ENCODE measurements around the gene CLASP2. TPM values are rescaled to one million over a fixed set of nuclear protein-coding genes. Genes with fewer than 3 reads are reported as not detected.
A peak's percentile ranks its signal among the peaks of the same experiment; 100 is the strongest.

The CLASP2 gene
- total RNA-seq, 2 donors from 2014 or later: 65.0 to 74.8 TPM

DNA sequence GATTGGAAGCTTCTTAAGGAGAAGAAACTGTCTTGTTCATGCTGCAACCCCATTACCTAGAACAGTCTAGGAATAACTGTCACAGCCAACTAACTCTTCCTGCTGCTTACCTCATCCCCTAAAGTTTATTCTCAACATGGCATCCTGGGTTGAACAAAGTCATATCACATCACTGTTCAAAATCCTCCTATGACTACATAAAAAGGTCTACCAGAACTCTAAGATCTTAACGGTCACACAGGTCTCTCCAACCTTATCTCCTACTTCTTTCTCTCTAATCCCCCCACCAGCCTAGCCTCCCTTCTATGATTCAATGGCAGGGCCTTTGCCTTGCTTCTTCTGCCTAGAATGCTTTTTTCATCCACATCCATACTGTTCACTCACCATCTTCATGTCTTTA lies 69.3 kb downstream of the CLASP2 start:
- Histone ChIP-seq H3K9ac (ENCODE audit: extremely low read depth, low read length, poor library complexity, severe bottlenecking) (no peak overlapping the region), H3K9me3 (ENCODE audit: control insufficient read depth, low read length) (no peaks in the 10 kb centered on the region), H3K27ac (ENCODE audit: low read depth, low read length) (no peak overlapping the region), H3K36me3 (ENCODE audit: control insufficient read depth, insufficient read depth, low read length) (peaks cover 13% of the 10 kb centered on the region), H3K4me3 (ENCODE audit: low read length) (no peak overlapping the region), H3K27me3 (ENCODE audit: control insufficient read depth, insufficient read depth, low read length, poor library complexity, severe bottlenecking) (no peaks in the 10 kb centered on the region), H3K4me1 (ENCODE audit: control insufficient read depth, insufficient read depth, low read length) (no peaks in the 10 kb centered on the region)
- DNase-seq: no peak
- peaks cover 7% of the 10 kb centered on the region for H3K36me3 Mint-ChIP-seq (ENCODE audit: low read depth)
- 91 to 100% methylated on average over 1 of the region's 1 CpG for WGBS, 2 experiments (ENCODE audit: insufficient coverage in 1 of 2, insufficient read length in 1 of 2)
- TF ChIP-seq, protein P1, sequence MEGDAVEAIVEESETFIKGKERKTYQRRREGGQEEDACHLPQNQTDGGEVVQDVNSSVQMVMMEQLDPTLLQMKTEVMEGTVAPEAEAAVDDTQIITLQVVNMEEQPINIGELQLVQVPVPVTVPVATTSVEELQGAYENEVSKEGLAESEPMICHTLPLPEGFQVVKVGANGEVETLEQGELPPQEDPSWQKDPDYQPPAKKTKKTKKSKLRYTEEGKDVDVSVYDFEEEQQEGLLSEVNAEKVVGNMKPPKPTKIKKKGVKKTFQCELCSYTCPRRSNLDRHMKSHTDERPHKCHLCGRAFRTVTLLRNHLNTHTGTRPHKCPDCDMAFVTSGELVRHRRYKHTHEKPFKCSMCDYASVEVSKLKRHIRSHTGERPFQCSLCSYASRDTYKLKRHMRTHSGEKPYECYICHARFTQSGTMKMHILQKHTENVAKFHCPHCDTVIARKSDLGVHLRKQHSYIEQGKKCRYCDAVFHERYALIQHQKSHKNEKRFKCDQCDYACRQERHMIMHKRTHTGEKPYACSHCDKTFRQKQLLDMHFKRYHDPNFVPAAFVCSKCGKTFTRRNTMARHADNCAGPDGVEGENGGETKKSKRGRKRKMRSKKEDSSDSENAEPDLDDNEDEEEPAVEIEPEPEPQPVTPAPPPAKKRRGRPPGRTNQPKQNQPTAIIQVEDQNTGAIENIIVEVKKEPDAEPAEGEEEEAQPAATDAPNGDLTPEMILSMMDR (conservative IDR thresholded peaks at IDR 0.05): no peak
- peaks cover 6% of the 10 kb centered on the region for H3K4me1 Mint-ChIP-seq
- no peaks in the 10 kb centered on the region for H3K9me3 Mint-ChIP-seq
- no peaks in the 10 kb centered on the region for H3K27me3 Mint-ChIP-seq (ENCODE audit: insufficient read depth)
- no peak overlapping the region for H3K4me3 Mint-ChIP-seq
- H3K27ac Mint-ChIP-seq: no peak overlapping the region

DNA sequence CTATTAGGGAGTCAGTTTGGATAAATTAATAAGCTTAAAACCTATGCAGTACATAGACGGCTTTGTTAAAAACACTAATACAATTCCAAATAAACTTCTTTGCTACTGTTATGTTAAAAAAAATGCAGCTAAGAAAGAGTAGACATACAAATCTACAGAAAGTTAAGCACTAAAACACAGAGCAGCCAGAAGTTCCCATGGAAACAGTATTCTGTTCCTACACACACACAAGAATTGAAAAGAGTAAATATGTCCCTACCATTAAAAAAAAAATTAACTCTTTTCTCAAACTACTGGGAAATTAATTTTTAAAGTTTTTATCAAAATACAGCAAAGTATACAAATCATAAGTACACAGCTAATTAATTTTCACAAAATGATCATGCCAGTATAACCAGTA lies 71.6 kb downstream of the CLASP2 start:
- H3K4me3 Mint-ChIP-seq: no peak overlapping the region
- Histone ChIP-seq H3K4me1 (ENCODE audit: control insufficient read depth, insufficient read depth, low read length) (no peaks in the 10 kb centered on the region), H3K27me3 (ENCODE audit: control insufficient read depth, insufficient read depth, low read length, poor library complexity, severe bottlenecking) (no peaks in the 10 kb centered on the region), H3K9ac (ENCODE audit: extremely low read depth, low read length, poor library complexity, severe bottlenecking) (no peak overlapping the region), H3K9me3 (ENCODE audit: control insufficient read depth, low read length) (no peaks in the 10 kb centered on the region), H3K36me3 (ENCODE audit: control insufficient read depth, insufficient read depth, low read length) (peaks cover 17% of the 10 kb centered on the region), H3K4me3 (ENCODE audit: low read length) (no peak overlapping the region), H3K27ac (ENCODE audit: low read depth, low read length) (no peak overlapping the region)
- TF ChIP-seq, protein P1 (conservative IDR thresholded peaks at IDR 0.05): no peak
- H3K4me1 Mint-ChIP-seq: peaks cover 4% of the 10 kb centered on the region
- H3K27me3 Mint-ChIP-seq (ENCODE audit: insufficient read depth): no peaks in the 10 kb centered on the region
- H3K9me3 Mint-ChIP-seq: no peaks in the 10 kb centered on the region
- no peak overlapping the region for H3K27ac Mint-ChIP-seq
- H3K36me3 Mint-ChIP-seq (ENCODE audit: low read depth): peaks cover 7% of the 10 kb centered on the region
- DNase-seq: no peak
- 100% methylated on average over 1 of the region's 1 CpG for WGBS, 2 experiments (ENCODE audit: insufficient coverage in 1 of 2, insufficient read length in 1 of 2)

DNA sequence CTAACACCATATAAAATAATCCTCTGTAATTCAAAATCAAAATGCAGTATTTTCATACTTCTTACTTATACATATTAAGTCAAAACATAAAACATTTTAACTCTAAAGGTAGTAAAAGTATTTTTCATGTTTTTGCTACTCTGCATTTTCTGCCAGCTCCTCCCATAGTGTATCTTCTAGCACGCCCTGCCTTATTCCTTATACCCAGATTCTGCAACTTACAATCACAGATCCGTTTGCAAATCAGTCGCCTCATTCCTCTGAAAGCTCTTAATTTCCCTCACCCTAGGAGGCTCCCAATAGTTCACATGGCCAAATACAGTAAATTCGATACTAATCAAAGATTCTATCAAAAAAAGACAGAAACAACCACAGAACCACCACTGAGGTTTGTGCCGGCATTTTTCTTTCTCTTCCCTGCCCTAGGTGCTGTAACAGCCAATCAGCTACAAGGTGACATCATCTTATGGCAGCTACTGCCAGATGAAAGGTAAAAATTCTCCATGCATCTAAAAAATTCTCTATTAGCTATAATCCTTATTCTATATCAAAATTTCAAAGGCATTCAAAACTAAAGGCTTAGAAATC lies 72.9 kb downstream of the CLASP2 start:
- Histone ChIP-seq H3K27ac (ENCODE audit: low read depth, low read length) (no peak overlapping the region), H3K9ac (ENCODE audit: extremely low read depth, low read length, poor library complexity, severe bottlenecking) (no peak overlapping the region), H3K4me1 (ENCODE audit: control insufficient read depth, insufficient read depth, low read length) (no peaks in the 10 kb centered on the region), H3K4me3 (ENCODE audit: low read length) (no peak overlapping the region), H3K9me3 (ENCODE audit: control insufficient read depth, low read length) (no peaks in the 10 kb centered on the region), H3K36me3 (ENCODE audit: control insufficient read depth, insufficient read depth, low read length) (peaks cover 20% of the 10 kb centered on the region), H3K27me3 (ENCODE audit: control insufficient read depth, insufficient read depth, low read length, poor library complexity, severe bottlenecking) (no peaks in the 10 kb centered on the region)
- H3K4me1 Mint-ChIP-seq: peaks cover 4% of the 10 kb centered on the region
- H3K9me3 Mint-ChIP-seq: no peaks in the 10 kb centered on the region
- 74 to 86% methylated on average over 2 to 5 of the region's 5 CpGs for WGBS, 2 experiments (ENCODE audit: insufficient coverage in 1 of 2, insufficient read length in 1 of 2)
- no peaks in the 10 kb centered on the region for H3K27me3 Mint-ChIP-seq (ENCODE audit: insufficient read depth)
- DNase-seq: no peak
- peak overlapping the region; percentile 90 for H3K27ac Mint-ChIP-seq
- TF ChIP-seq, protein P1 (conservative IDR thresholded peaks at IDR 0.05): no peak
- peaks cover 7% of the 10 kb centered on the region for H3K36me3 Mint-ChIP-seq (ENCODE audit: low read depth)
- H3K4me3 Mint-ChIP-seq: peak overlapping the region; percentile 45

Data from endodermal cell (in vitro differentiated cells).